RWPE2 (cell line): ENCODE data around the gene SPTB.
"Not testable (repeated sequence)": the region's sequence is repeated elsewhere in the genome, so short reads cannot be mapped to it uniquely, and the experiment has no call there.

ENCODE experiments used
- ATAC-seq: fragments of 200-7000 bp; cut with Tn5 transposase; 3 replicates; pipeline ENCODE4 v1.9.1; 2021; ENCODE audit warnings: low read depth
- DNase-seq: peaks from one replicate; pipeline ENCODE4 v3.0.0-alpha.2; 2020; ENCODE audit warnings: low spot score
- H3K27ac ChIP-seq: fragments of 450-650 bp; 2 replicates; pipeline ENCODE4 v1.5.1; 2017; ENCODE audit warnings: mild to moderate bottlenecking; ENCODE audit not compliant: poor library complexity, severe bottlenecking
- H3K27me3 ChIP-seq: fragments of 250-450 bp; sonication (Bioruptor Pico); 2 replicates; pipeline ENCODE4 v1.5.1; 2021; ENCODE audit warnings: mild to moderate bottlenecking, moderate library complexity; ENCODE audit not compliant: insufficient read depth, poor library complexity, severe bottlenecking
- H3K36me3 ChIP-seq: fragments of 250-450 bp; sonication (Bioruptor Pico); 2 replicates; pipeline ENCODE4 v1.5.1; 2020; ENCODE audit warnings: low read depth, mild to moderate bottlenecking, moderate library complexity
- H3K4me1 ChIP-seq: fragments of 250-450 bp; sonication (Bioruptor Pico); 2 replicates; pipeline ENCODE4 v1.5.1; 2021; ENCODE audit warnings: mild to moderate bottlenecking, moderate library complexity; ENCODE audit not compliant: insufficient read depth, poor library complexity, severe bottlenecking
- H3K4me3 ChIP-seq: fragments of 250-450 bp; sonication (Bioruptor Pico); 2 replicates; pipeline ENCODE4 v1.5.1; 2021; ENCODE audit warnings: mild to moderate bottlenecking, moderate library complexity; ENCODE audit not compliant: severe bottlenecking
- H3K9me3 ChIP-seq: fragments of 250-450 bp; sonication (Bioruptor Pico); 2 replicates; pipeline ENCODE4 v1.5.1; 2021; ENCODE audit warnings: mild to moderate bottlenecking, moderate library complexity; ENCODE audit not compliant: severe bottlenecking
- TF ChIP-seq, protein P1 (sequence below): fragments of 450-650 bp; IDR thresholded peaks from one replicate; pipeline ENCODE4 v1.5.1; 2017; ENCODE audit warnings: mild to moderate bottlenecking, moderate library complexity; ENCODE audit not compliant: poor library complexity, severe bottlenecking

The SPTB gene

DNA sequence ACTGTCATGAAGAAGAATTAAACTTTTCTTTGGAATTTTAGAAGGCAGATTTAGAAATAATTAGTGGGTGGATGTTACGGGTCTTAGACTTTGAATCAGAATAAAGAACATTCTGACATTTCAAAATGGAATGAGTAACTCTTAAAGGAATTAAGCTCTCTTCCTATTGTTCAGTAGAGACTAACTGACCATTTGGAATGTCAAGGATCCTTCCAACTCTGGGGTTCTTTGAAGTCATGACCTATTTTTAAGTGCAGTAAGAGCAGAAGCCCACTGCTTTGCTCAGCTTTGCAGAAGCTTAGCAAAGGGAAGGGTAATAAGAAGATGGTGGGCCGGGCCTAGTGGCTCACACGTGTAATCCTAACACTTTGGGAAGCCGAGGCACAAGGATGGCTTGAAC lies 38.5 kb upstream of the SPTB start:
- Histone ChIP-seq H3K36me3 (peaks cover 30% of the 10 kb centered on the region), H3K9me3 (no peaks in the 10 kb centered on the region), H3K4me1 (peaks cover 8% of the 10 kb centered on the region), H3K27ac (no peak overlapping the region), H3K27me3 (no peaks in the 10 kb centered on the region), H3K4me3 (no peak overlapping the region)
- ATAC-seq = no peak
- DNase-seq = no peak
- TF ChIP-seq, protein P1, sequence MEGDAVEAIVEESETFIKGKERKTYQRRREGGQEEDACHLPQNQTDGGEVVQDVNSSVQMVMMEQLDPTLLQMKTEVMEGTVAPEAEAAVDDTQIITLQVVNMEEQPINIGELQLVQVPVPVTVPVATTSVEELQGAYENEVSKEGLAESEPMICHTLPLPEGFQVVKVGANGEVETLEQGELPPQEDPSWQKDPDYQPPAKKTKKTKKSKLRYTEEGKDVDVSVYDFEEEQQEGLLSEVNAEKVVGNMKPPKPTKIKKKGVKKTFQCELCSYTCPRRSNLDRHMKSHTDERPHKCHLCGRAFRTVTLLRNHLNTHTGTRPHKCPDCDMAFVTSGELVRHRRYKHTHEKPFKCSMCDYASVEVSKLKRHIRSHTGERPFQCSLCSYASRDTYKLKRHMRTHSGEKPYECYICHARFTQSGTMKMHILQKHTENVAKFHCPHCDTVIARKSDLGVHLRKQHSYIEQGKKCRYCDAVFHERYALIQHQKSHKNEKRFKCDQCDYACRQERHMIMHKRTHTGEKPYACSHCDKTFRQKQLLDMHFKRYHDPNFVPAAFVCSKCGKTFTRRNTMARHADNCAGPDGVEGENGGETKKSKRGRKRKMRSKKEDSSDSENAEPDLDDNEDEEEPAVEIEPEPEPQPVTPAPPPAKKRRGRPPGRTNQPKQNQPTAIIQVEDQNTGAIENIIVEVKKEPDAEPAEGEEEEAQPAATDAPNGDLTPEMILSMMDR = no peak

DNA sequence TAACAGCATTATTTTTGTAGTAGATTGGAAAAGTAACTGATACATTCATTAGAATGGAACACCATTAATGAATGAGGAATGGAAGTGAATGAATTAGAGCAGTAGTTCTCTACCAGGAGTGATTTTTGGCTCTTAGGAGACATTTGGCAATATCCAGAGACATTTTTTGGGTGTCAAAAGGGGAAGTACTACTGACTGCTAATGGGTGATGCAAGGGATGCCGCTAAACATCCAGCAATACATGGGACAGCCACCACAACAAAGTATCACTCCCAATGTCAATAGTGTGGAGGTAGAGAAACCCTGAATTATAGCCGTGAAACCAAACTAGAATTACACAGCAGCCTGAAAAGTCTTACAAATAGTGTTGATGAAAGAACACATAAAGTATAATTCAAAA lies 36.1 kb upstream of the SPTB start:
- H3K4me1 ChIP-seq = peaks cover 8% of the 10 kb centered on the region
- no peak overlapping the region for H3K4me3 ChIP-seq
- peaks cover 16% of the 10 kb centered on the region for H3K36me3 ChIP-seq
- no peaks in the 10 kb centered on the region for H3K27me3 ChIP-seq
- DNase-seq = no peak
- H3K27ac ChIP-seq = no peak overlapping the region
- TF ChIP-seq, protein P1 = no peak
- H3K9me3 ChIP-seq = no peaks in the 10 kb centered on the region
- no peak for ATAC-seq

DNA sequence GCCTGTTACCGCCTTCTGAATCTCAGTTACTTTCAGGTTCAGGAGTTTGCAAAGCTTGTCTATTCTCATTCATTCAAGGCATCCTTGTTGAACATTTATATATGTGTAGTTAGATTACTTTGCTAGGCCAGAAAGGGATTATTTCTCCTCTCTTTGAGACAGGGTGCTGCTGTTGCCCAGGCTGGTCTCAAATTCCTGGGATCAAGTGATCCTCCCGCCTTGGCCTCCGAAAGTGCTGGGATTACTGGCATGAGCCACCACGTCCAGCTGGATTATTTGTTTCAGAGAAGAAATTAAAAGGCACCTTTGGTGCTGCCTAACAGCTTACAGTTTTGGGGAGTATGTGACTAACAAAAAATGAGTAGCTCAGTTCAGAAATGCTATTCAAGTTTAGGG lies 35.3 kb upstream of the SPTB start:
- Histone ChIP-seq H3K36me3 (peaks cover 16% of the 10 kb centered on the region), H3K4me1 (peaks cover 8% of the 10 kb centered on the region), H3K9me3 (no peaks in the 10 kb centered on the region), H3K27me3 (no peaks in the 10 kb centered on the region), H3K4me3 (peak overlapping the region; percentile 98), H3K27ac (peak overlapping the region; percentile 65)
- no peak for ATAC-seq
- TF ChIP-seq, protein P1 = no peak
- DNase-seq = no peak

DNA sequence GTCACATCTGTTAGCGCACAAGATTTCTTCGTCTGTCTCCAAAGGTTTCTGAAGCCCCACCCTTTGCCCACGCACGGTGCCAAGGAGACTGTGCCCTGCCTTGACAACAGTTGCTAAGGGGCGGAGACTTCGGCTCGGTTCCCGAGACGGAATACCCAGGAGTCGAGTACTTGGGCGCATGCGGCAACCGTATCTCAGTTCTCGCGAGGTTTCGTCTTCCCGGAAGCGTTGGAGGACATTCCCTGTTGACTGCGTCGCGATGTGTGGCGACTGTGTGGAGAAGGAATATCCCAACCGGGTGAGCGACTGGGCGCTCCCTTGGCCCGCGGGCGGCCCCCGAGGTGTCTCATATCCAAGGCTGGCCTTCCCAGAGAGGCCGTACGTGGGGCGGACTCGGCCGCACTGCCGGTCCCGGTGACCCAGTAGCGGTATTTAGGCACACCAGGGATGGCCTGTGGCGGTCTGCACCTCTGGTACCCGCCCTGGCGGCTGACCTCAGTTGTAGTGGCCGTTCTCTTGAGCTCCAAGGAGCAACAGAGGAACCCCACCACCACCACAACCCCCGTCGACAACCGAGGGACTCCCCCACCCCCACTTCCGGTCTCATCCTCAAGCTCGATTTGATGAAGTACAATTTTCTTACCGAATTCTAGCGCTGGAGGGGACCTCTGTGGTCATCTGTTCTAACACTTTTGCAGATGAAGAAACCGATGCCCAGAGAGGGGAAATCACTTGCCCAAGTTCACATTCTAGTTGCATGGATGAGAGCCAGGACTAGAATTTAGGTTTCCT lies 34.7 kb upstream of the SPTB start, which contains the start of gene CHURC1:
Gene CHURC1, plus strand, starts transcription at position 219 of the 792 bp plus-strand sequence. Its CDS starts 41 bp downstream, at position 260.
- no peaks in the 10 kb centered on the region for H3K9me3 ChIP-seq
- peaks cover 15% of the 10 kb centered on the region for H3K36me3 ChIP-seq
- TF ChIP-seq, protein P1 = no peak
- peaks cover 8% of the 10 kb centered on the region for H3K4me1 ChIP-seq
- ATAC-seq = peak; percentile 99
- no peaks in the 10 kb centered on the region for H3K27me3 ChIP-seq
- peak within 1 kb of the TSS; percentile 98 for H3K4me3 ChIP-seq
- peak within 1 kb of the TSS; percentile 65 for H3K27ac ChIP-seq
- peak; percentile 100 for DNase-seq

DNA sequence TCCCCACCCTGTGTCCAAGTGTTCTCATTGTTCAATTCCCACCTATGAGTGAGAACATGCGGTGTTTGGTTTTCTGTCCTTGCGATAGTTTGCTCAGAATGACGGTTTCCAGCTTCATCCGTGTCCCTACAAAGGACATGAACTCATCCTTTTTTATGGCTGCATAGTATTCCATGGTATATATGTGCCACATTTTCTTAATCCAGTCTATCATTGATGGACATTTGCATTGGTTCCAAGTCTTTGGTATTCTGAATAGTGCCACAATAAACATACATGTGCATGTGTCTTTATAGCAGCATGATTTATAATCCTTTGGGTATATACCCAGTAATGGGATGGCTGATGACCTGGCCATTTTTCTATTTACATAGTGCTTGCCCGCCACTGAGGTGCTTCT lies 33.8 kb upstream of the SPTB start:
- not testable (repeated sequence) for ATAC-seq, H3K4me3 ChIP-seq, DNase-seq, H3K27ac ChIP-seq, H3K27me3 ChIP-seq, H3K9me3 ChIP-seq, H3K4me1 ChIP-seq, H3K36me3 ChIP-seq
